ENCODE results near the gene SH2D3A.

GRCh38 chr19:6711605-6712004, 55.6 kb downstream of the SH2D3A start:
- TF ChIP-seq CTCF (IDR thresholded peaks at IDR 0.05), result no peak
- no peak for TF ChIP-seq POLR2A (IDR thresholded peaks at IDR 0.05)

All from adrenal gland (tissue), 5 donors.